Progenitor cell of endocrine pancreas (in vitro differentiated cells): Measurements from ENCODE around the gene HYI. TPM values are rescaled to one million over a fixed set of nuclear protein-coding genes. Genes with fewer than 3 reads are reported as not detected.
A peak's percentile ranks its signal among the peaks of the same experiment; 100 is the strongest.
"Not testable (repeated sequence)": the region's sequence is repeated elsewhere in the genome, so short reads cannot be mapped to it uniquely, and the experiment has no call there.

Experiments used
- DNase-seq: peaks from one replicate; pipeline ENCODE4 v3.0.0; 2021; ENCODE audit warnings: low spot score; ENCODE audit not compliant: unreplicated experiment
- H3K27ac Mint-ChIP-seq: 2 replicates; pipeline ENCODE4 v1.8.0; 2021; ENCODE audit warnings: mild to moderate bottlenecking, moderate library complexity, mixed read lengths
- H3K27me3 Mint-ChIP-seq: 2 replicates; pipeline ENCODE4 v1.8.0; 2021; ENCODE audit warnings: mixed read lengths
- H3K36me3 Mint-ChIP-seq: 2 replicates; pipeline ENCODE4 v1.8.0; 2022; ENCODE audit warnings: mixed read lengths; ENCODE audit not compliant: insufficient read depth
- H3K4me1 Mint-ChIP-seq: 2 replicates; pipeline ENCODE4 v1.8.0; 2021; ENCODE audit warnings: low read depth, mixed read lengths
- H3K4me3 Mint-ChIP-seq: 2 replicates; pipeline ENCODE4 v1.8.0; 2021; ENCODE audit warnings: low read depth, mild to moderate bottlenecking, moderate library complexity, mixed read lengths
- H3K9me3 Mint-ChIP-seq: 2 replicates; pipeline ENCODE4 v1.8.0; 2021; ENCODE audit warnings: low read depth, mixed read lengths
- CTCF ChIP-seq: fragments of 200-600 bp; sonication (generic); IDR thresholded peaks from one replicate; pipeline ENCODE4 v1.5.0; 2021; ENCODE audit warnings: antibody characterized with exemption, mild to moderate bottlenecking; ENCODE audit not compliant: unreplicated experiment
- long read RNA-seq: library from polyadenylated mRNA; unstranded; transcript quantifications from one replicate; pipeline ENCODE4 v2.0.0, GENCODE V29; 2020
- total RNA-seq: library from RNA; stranded (reverse); gene quantifications from 2 replicates; pipeline ENCODE4 v1.2.1, GENCODE V29; 2021

The HYI gene
- 52.4 and 58.7 TPM in 2 replicates for total RNA-seq
- long read RNA-seq = 0 reads

- peaks cover 15% of the 10 kb centered on the region for H3K36me3 Mint-ChIP-seq
- peaks cover 3% of the 10 kb centered on the region for H3K9me3 Mint-ChIP-seq
- H3K27ac Mint-ChIP-seq = peak within 1 kb of the TSS; percentile 97
Observed at GRCh38 chr1:43453442-43454269, at the start of gene HYI. Gene HYI, minus strand, starts transcription at chr1:43453931. Its CDS starts 138 bp downstream, at chr1:43453793.

GRCh38 chr1:43501806-43502205 lies 48.1 kb upstream of the HYI start:
- H3K36me3 Mint-ChIP-seq, H3K27me3 Mint-ChIP-seq, H3K4me3 Mint-ChIP-seq, H3K27ac Mint-ChIP-seq, DNase-seq, H3K4me1 Mint-ChIP-seq, H3K9me3 Mint-ChIP-seq: not testable (repeated sequence)

More at GRCh38 chr1:43453442-43454269, at the start of gene HYI:
- no peak for TF ChIP-seq CTCF
- peaks cover 17% of the 10 kb centered on the region for H3K4me1 Mint-ChIP-seq
- peak within 1 kb of the TSS; percentile 86 for H3K4me3 Mint-ChIP-seq
- H3K27me3 Mint-ChIP-seq = no peaks in the 10 kb centered on the region
- DNase-seq = peak; percentile 60

- Mint-ChIP-seq H3K27me3 (no peaks in the 10 kb centered on the region), H3K36me3 (peaks cover 1% of the 10 kb centered on the region), H3K9me3 (no peaks in the 10 kb centered on the region), H3K4me1 (no peaks in the 10 kb centered on the region), H3K27ac (no peak overlapping the region), H3K4me3 (no peak overlapping the region)
- peak; percentile 15 for TF ChIP-seq CTCF
- DNase-seq = no peak
Observed at GRCh38 chr1:43499898-43500297, 46.2 kb upstream of the HYI start.

GRCh38 chr1:43495204-43495603 lies 41.5 kb upstream of the HYI start:
- H3K27ac Mint-ChIP-seq = no peak overlapping the region
- no peaks in the 10 kb centered on the region for H3K36me3 Mint-ChIP-seq
- H3K9me3 Mint-ChIP-seq = peaks cover 8% of the 10 kb centered on the region
- no peak for DNase-seq
- no peak for TF ChIP-seq CTCF
- H3K27me3 Mint-ChIP-seq = no peaks in the 10 kb centered on the region
- peaks cover 8% of the 10 kb centered on the region for H3K4me1 Mint-ChIP-seq
- no peak overlapping the region for H3K4me3 Mint-ChIP-seq

GRCh38 chr1:43493661-43494450 lies 40.1 kb upstream of the HYI start:
- Mint-ChIP-seq H3K4me1 (peaks cover 8% of the 10 kb centered on the region), H3K9me3 (peaks cover 16% of the 10 kb centered on the region), H3K27me3 (no peaks in the 10 kb centered on the region), H3K4me3 (no peak overlapping the region), H3K27ac (no peak overlapping the region), H3K36me3 (no peaks in the 10 kb centered on the region)
- no peak for DNase-seq
- no peak for TF ChIP-seq CTCF
